NOMO-1 treated with DMSO at 0.1 percent for 48 hours (cell line): ENCODE measurements around the gene AGTRAP.

Experiments
- DNase-seq: peaks from one replicate; lab custom pipeline; 2025; ENCODE audit not compliant: unreplicated experiment; lab: John Stamatoyannopoulos, UW

Gene AGTRAP

DNA sequence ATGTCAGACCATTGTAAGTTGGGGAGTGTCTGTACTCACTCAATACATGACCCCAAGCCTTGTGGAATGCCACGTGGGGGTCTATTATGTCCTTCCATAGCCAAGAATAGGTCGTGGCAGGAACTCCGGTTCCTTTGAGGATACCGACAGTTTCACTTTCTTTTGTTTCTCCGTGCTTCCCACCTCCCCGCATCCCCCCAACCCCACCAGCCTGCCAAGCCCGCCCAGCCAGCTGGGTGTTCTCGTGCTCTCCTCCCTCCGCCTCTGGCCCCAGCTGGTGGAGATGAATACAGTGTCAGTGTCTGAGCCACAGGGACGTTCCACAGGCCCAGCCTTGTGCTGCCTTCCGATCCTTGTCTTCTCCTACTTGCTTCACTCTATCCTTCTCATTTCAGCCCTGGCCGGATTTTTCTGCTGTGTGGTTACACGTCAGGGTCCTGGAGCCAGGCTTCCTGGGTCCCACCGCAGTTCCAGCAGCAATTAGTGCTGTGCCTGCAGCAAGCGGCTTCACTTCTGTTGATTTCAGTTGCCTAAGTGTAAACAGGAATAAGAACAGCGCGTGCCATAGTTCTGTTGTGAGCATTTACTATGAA lies 4.1 kb upstream of the AGTRAP start:
- peak; percentile 30 for DNase-seq

DNA sequence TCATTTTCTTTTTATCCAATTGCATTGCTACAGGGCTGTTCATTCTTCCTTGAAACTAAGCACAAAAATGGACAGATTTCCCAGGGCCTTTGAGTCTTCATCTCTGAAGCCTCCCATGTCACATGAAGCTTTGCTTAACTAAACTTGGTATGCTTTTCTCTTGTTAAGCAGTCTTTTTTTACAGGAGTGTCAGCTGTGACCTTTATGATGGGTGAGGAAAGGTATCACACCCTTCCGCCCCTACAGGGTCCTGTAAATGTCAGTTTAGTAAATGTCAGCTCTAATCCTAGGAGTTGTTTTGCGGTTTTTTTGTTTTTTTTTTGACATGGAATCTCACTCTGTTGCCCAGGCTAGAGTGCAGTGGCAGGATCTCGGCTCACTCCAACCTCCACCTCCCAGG lies 2.6 kb upstream of the AGTRAP start:
- no peak for DNase-seq

DNA sequence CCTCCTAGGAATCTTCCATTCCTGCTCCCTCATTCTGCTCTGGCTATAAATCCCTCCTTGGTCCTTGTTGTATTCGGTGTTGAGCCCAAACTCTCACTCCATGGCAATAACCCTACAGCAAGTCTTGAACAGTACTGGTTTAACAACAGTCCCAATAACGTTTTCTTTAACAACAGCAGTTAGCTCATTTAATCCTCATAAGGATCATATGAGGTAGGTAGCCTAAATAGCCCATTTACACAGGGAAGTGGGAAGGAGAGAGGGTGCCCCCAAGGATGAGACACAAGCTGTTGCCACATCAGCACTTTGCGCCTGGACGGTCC lies 444 bp upstream of the AGTRAP start:
- DNase-seq = no peak

DNA sequence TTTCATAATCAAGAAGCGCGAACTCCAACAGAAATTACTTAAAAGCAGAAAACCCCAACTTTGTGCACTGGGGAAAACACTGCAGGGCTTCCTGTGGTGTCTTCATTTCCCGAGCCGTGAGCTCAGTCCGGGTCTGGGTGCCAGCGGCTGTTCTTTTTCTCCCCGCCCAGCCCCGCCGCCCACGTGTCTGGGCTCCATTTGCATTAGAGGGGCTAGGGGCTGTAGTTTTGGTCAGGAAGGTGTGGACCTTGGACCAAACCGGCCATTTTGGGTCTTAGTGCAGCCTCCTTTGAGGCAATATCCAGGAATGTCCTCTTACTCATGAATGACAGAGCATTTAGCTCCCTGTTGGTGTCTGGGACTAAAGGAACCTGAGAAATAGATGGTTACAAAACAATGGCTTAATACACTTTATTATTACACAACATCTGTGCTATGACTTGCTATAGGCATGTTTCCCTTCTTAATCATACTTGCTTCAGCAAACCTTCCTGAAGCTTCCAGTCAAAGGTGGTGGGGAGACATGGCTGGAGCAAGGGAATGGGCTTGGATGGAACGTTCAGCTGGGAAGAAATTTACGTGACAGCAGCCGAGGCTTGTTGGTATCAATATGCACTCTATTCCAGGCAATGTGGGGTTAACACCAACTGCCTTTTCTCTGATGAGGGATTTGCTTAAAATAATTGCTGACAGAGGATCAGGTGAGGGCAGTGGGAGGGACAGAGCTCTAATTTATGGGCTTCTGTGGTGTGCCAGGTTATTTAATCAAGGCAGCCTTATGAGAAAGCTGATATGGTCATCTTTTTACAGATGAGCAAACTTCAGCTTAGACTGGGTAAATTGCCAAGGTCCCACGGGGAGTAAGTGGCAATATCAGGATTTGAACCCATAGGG lies 1.1 kb downstream of the AGTRAP start:
- DNase-seq = peak; percentile 88

DNA sequence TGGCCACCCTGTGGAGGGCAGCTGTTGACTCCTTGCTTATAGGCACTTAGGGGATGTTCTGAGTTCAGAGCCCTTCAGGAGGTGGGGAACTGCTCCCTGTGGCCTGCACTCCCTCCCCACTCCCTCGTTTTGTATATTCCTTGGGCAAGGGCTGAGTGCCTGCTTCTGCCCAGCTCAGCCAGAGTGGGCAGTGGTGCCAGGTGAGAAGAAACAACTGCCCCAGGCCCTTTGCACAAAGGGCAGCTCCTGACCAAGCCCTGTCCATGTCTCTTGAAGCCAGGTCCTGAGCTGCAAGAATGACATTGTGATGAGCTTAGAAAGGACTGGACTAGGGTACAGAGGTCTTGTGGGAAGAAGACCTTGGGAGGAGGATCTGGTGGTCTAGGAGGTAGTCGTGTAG lies 2.2 kb downstream of the AGTRAP start:
- DNase-seq = no peak

DNA sequence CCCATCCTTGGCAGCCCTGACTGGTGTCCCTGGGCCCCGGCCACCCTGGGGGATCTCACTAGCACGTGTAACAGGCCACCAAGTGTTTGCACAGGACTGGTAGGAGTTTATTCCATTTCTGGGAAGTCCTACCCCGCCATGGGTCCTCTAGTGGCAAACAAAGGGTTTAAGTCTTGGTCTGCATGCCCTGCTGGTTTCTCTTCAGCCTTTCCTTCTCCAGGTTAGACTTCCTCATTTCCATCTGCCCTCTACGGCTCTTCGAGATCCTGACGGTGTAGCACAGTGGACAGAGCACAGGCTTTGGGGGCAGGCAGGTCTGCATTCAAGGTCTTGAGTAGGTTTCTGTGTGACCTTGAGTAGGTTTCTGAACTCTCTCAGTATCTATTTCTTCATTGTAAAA lies 2.8 kb downstream of the AGTRAP start:
- DNase-seq = peak; percentile 45

GRCh38 chr1:11740258-11741192 lies 4.6 kb downstream of the AGTRAP start:
- DNase-seq = peak; percentile 76

- no peak for DNase-seq
Measured at GRCh38 chr1:11741482-11741881, 5.5 kb downstream of the AGTRAP start.

DNA sequence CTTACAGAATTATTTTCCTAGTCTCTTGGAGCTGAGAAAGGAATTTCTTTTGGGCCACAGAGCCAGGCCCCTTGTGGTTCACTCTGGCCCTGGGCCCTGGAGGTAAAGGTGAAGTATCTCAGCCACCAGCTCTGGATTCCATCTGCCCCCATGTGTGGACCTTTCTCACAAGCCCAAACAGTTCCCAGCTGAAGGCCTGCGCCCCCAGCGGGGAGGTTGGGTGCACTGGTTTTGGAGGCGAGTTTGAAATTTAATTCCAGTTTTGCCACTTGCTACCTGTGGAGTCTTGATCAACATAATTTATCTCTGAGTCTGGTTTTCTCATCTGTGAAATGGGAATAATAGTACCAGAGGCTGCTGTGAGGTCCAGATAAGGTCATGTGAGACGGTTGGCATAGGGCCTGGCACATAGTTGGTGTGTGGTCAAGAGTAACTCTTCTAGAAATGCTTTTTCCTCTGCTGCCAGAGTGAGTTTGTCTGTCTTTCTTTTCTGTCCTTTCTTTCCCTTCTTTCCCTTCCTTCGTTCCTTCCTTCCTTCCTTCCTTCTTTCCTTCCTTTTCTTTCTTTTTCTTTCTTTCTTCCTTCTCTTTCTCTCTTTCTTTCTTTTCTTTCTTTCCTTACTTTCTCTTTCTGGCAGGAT lies 6.1 kb downstream of the AGTRAP start:
- no peak for DNase-seq

DNA sequence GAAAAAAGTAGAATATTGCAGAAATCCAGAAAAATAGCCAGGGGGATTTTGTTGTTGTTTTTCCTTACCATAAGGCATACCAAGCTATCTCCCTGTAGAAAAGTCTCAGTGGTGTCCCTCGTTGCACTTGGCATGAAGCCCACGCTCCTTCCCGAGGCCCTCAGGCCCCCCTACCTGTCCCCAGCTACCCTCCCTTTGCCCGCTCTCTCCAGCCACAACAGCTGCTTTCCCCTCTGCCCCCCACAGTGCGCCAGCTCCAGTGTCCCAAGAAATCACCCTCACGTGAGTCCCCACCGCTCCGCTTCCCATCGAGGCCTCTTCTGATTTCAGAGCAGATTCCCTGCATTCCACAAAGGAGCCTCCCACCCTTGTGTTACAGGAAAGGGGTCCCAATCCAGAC lies 8.4 kb downstream of the AGTRAP start:
- no peak for DNase-seq

DNA sequence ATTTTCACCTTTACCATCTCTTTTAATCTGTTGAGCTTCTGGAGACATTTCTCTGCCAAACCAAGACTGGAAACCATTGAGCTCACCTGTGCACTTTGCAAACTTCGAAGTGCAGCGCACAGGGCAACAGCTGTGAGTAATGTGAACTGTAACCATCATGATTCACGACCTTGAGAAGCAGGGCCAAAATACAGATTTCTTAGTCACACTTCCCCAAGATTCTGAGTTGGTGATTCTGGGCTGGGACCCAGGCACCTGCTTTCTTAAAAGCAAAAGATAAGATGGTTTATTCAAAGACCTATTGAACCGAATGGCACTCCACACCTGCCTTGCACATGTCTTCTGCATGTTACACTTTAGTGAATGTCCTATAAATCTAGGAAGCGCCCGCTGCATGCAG lies 10.2 kb downstream of the AGTRAP start:
- DNase-seq = no peak

DNA sequence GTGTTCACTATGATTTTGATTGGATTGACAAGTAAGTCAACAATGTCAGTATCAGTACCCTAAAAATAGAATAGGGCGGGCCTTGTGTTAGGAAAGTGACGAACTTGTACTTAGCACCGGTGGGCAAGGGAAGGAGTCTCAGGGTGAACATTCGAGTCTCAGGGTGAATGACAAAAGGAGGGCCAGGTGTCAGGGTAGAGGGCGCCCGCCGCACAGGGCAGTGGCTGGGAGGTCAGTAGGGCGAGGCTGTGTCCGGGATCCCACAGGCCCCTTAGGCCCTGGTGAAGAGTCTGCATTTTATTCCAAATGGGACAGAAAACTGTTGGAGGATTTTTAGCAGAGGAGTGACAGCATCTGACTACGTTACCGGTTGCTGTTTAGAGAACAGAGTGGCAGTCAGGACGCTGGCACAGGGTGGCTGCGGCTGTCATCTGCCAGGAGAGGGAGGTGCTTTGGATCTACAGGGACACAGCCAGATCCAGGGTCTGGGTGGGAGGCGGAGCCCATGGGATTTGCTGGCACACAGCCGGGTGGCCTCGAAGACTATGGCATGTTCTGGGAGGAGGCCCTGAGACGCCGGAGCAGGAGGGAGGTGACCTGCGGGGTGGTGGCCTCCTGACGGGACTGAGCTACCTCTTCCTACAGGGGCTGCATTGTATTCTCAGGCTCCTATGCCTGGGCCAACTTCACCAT lies 11.0 kb downstream of the AGTRAP start:
- DNase-seq = no peak

DNA sequence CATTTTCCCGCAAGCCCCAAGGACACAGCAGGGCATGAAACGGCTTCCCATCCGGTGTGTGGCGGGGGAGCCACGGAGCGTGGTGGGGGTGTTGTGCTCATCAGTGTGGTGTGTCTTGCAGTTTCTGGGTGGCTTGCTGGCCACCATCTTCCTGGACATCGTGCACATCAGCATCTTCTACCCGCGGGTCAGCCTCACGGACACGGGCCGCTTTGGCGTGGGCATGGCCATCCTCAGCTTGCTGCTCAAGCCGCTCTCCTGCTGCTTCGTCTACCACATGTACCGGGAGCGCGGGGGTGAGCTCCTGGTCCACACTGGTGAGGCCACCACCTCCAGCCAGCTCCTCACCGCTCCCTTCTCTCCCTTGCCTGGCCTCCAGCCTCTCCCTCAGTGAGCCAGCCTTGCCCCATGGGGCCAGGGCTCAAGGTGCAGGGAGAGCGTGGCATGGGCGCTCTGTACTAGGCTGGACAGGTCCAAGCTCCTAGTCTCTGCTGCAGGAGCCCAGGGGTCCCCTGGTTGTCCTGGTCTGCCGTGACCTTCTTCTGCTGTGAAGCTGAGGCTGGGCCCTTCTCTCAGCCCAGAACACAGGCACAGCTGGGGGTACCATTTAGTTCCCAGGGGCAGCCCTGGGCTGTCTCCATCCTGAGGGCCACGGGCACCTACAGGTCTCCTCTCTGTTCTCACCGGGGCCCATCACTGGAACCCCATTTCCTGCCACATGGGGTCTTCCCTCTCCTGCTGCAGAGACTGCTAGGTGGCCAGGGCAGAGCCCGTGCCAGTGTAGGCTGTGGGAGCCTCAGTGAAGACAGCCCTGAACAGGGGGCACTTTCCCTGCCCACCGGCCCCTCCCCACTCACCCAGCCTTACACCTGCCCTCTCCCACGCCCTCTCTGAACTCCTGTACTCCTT lies 12.6 kb downstream of the AGTRAP start:
- no peak for DNase-seq

- DNase-seq = peak; percentile 53
Measured at GRCh38 chr1:11749203-11749689, 13.3 kb downstream of the AGTRAP start.

DNA sequence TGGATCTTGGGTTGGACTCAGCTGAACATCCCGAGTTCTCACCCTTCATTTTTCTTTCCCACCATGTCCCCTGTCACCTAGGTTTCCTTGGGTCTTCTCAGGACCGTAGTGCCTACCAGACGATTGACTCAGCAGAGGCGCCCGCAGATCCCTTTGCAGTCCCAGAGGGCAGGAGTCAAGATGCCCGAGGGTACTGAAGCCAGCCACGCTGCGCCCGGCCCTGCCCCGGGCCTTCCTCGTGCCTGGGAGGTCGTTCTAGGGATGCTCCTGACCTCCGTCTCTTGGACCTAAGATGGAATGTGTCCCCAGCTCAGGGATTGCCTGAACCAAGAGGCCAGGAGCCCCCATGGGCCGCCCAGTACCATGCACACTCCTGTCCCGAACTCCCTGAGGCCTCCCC lies 14.1 kb downstream of the AGTRAP start:
- DNase-seq = no peak

GRCh38 chr1:11751087-11751486 lies 15.2 kb downstream of the AGTRAP start:
- no peak for DNase-seq

GRCh38 chr1:11752359-11753088 lies 16.6 kb downstream of the AGTRAP start:
- no peak for DNase-seq

DNA sequence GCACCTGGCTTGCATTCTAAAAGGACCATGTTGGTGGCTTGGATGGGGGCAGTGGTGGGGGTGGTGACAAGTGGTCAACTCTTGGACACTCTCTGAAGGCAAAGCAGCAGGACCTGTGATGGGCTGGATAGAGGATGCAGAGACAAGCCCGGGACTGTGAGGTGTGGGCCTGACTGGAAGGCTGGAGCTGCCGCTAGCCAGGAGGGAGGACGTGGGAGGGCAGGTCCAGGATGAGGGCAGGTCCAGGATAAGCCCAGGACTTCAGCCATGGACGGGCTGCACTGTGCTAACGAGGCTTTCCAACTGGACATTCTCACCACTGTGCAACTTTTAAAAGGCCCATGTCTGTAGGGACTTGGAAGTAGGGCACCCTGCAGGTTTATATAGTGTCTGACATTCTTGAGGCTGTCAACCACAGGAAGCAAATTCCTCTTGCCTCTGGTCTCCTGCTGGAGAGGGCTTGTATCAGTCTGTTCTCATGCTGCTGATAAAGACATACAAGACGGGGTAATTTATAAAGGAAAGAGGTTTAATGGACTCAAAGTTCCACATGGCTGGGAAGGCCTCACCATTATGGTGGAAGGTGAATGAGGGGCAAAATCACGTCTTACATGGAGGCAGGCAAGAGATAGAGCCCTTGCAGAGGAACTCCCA lies 17.7 kb downstream of the AGTRAP start:
- no peak for DNase-seq
